Measurements from ENCODE around the gene PNP. TPM values are rescaled to one million over a fixed set of nuclear protein-coding genes. Genes with fewer than 3 reads are reported as not detected.

Gene PNP
- total and polyA plus RNA-seq, 10 of the 15 experiments (the other 5 are each of a cell fraction or from before 2014, with no cell fraction given): 103 to 215 (median 138) TPM

DNA sequence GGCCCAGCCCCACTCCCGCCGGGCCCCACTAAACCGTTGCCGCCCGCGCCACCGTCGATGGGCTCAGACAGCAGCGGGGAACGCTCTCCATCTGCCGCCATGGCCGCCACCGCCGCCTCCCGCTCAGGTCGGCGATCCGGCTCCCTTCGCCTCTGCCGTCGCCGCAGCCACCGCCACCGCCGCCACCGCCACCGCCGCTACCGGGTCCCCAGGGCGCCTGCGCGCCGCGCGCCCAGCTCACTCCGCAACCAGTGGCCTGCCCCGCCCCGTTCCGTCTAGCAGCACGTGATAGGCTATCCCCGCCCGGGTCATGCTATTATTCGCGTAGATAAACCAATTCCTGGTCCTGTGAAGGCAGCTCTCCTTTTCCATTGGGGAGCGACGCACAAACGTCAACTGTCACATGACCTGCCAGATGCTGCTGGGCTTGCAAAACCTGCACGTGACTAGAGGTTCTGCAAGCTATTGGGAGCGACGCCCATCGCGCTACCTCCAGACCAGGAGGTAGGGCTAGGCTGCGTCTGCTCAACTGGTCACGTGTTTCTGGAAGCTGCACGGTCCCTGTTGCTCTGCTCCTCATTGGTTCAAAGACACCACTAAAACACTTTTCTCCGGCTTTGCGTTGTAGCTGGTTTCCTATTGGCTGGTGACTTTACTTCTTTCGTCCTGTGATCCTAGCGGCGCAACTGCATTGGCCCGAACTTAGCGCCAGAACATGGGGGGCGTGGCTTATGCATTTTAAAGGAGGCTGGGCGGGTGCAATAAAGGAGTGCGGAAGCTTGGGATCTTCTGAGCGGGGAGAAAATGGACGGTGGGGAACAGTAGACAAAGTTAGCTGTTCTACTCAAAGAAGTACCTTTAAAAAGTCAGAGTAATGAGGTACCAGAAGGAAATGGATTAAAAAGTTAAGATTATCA lies 7.7 kb upstream of the PNP start, which contains the start of gene PIP4P1 (continued):
- TF ChIP-seq, protein P1, sequence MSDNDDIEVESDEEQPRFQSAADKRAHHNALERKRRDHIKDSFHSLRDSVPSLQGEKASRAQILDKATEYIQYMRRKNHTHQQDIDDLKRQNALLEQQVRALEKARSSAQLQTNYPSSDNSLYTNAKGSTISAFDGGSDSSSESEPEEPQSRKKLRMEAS (IDR thresholded peaks at IDR 0.05; ENCODE audit: low read depth, low read length): peak; percentile 100
- TF ChIP-seq HDAC6 (IDR thresholded peaks at IDR 0.05; ENCODE audit: unreplicated experiment) (no peak), WRNIP1 (IDR thresholded peaks at IDR 0.05; ENCODE audit: borderline replicate concordance, low read depth, low read length) (no peak), YY1 (IDR thresholded peaks at IDR 0.05; ENCODE audit: low read depth, low read length) (peak; percentile 61; the same call in 1 of the 2 replicates), ETV6 (conservative IDR thresholded peaks at IDR 0.05 in 1 of 2, IDR thresholded peaks at IDR 0.05 in 1 of 2; ENCODE audit: borderline replicate concordance in 1 of 2, low read depth in 1 of 2) (no peak), HCFC1 (IDR thresholded peaks at IDR 0.05; ENCODE audit: low read length) (peak; percentile 41), RCOR1 (conservative IDR thresholded peaks at IDR 0.05; ENCODE audit: low read depth, low read length) (no peak), RAD51 (IDR thresholded peaks at IDR 0.05) (peak; percentile 100), RAD21 (IDR thresholded peaks at IDR 0.05; ENCODE audit: insufficient read depth, low read depth, low read length) (no peak), POLR2AphosphoS2 (IDR thresholded peaks at IDR 0.05; ENCODE audit: low read depth, low read length) (no peak; the same call in 1 of the 2 replicates), CBX3 (IDR thresholded peaks at IDR 0.05; ENCODE audit: borderline replicate concordance, low read depth) (no peak), EED (IDR thresholded peaks at IDR 0.05; ENCODE audit: low read depth) (peak; percentile 61; the same call in 1 of the 2 replicates)
- TF ChIP-seq, protein P2, sequence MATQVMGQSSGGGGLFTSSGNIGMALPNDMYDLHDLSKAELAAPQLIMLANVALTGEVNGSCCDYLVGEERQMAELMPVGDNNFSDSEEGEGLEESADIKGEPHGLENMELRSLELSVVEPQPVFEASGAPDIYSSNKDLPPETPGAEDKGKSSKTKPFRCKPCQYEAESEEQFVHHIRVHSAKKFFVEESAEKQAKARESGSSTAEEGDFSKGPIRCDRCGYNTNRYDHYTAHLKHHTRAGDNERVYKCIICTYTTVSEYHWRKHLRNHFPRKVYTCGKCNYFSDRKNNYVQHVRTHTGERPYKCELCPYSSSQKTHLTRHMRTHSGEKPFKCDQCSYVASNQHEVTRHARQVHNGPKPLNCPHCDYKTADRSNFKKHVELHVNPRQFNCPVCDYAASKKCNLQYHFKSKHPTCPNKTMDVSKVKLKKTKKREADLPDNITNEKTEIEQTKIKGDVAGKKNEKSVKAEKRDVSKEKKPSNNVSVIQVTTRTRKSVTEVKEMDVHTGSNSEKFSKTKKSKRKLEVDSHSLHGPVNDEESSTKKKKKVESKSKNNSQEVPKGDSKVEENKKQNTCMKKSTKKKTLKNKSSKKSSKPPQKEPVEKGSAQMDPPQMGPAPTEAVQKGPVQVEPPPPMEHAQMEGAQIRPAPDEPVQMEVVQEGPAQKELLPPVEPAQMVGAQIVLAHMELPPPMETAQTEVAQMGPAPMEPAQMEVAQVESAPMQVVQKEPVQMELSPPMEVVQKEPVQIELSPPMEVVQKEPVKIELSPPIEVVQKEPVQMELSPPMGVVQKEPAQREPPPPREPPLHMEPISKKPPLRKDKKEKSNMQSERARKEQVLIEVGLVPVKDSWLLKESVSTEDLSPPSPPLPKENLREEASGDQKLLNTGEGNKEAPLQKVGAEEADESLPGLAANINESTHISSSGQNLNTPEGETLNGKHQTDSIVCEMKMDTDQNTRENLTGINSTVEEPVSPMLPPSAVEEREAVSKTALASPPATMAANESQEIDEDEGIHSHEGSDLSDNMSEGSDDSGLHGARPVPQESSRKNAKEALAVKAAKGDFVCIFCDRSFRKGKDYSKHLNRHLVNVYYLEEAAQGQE (IDR thresholded peaks at IDR 0.05; ENCODE audit: low read depth, low read length): no peak
- TF ChIP-seq, protein P3, sequence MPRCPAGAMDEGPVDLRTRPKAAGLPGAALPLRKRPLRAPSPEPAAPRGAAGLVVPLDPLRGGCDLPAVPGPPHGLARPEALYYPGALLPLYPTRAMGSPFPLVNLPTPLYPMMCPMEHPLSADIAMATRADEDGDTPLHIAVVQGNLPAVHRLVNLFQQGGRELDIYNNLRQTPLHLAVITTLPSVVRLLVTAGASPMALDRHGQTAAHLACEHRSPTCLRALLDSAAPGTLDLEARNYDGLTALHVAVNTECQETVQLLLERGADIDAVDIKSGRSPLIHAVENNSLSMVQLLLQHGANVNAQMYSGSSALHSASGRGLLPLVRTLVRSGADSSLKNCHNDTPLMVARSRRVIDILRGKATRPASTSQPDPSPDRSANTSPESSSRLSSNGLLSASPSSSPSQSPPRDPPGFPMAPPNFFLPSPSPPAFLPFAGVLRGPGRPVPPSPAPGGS (IDR thresholded peaks at IDR 0.05; ENCODE audit: borderline replicate concordance, insufficient read depth, low read depth, low read length, poor library complexity, severe bottlenecking): no peak
- TF ChIP-seq, protein P4, sequence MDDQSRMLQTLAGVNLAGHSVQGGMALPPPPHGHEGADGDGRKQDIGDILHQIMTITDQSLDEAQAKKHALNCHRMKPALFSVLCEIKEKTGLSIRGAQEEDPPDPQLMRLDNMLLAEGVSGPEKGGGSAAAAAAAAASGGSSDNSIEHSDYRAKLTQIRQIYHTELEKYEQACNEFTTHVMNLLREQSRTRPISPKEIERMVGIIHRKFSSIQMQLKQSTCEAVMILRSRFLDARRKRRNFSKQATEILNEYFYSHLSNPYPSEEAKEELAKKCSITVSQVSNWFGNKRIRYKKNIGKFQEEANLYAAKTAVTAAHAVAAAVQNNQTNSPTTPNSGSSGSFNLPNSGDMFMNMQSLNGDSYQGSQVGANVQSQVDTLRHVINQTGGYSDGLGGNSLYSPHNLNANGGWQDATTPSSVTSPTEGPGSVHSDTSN (IDR thresholded peaks at IDR 0.05; ENCODE audit: insufficient replicate concordance, low read depth, low read length): peak; percentile 28
- TF ChIP-seq, protein P5, sequence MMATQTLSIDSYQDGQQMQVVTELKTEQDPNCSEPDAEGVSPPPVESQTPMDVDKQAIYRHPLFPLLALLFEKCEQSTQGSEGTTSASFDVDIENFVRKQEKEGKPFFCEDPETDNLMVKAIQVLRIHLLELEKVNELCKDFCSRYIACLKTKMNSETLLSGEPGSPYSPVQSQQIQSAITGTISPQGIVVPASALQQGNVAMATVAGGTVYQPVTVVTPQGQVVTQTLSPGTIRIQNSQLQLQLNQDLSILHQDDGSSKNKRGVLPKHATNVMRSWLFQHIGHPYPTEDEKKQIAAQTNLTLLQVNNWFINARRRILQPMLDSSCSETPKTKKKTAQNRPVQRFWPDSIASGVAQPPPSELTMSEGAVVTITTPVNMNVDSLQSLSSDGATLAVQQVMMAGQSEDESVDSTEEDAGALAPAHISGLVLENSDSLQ (IDR thresholded peaks at IDR 0.05): peak; percentile 88
- TF ChIP-seq, protein P6, sequence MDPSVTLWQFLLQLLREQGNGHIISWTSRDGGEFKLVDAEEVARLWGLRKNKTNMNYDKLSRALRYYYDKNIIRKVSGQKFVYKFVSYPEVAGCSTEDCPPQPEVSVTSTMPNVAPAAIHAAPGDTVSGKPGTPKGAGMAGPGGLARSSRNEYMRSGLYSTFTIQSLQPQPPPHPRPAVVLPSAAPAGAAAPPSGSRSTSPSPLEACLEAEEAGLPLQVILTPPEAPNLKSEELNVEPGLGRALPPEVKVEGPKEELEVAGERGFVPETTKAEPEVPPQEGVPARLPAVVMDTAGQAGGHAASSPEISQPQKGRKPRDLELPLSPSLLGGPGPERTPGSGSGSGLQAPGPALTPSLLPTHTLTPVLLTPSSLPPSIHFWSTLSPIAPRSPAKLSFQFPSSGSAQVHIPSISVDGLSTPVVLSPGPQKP (IDR thresholded peaks at IDR 0.05; ENCODE audit: low read depth, low read length): no peak
